ENCODE measurements around the gene NLRP10.

The NLRP10 gene

DNA sequence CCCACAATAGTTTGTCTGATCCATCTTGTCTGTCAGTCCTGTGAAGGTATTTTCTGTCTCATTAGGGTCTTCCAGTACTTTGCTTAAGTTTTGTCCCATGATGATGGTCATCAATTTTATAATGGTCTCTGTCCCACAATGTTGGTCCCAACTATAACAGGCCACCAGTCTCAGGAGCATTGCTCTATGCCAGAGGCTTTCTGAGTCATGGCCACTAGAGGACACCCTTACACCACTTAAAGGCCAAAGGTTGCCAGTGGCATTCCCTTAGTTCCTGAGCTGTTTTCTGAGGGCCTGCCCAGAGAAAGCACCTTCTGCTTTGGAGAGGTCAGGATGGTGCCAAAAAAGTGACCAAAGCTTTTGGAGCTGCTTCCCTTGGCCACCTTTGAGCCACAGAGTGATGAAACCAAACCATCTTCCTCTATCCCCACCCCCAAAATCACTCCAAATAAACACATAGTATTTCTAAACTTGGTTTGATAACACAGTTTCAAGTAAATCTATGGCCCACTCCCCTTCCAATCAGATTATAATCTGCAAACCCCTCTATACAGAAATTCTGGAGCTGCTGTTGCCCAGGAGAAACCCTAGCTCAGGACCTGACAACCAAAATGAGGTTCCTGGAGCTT lies 41.2 kb upstream of the NLRP10 start:
- Histone ChIP-seq H3K27ac (no peak overlapping the region), H3K4me3 (ENCODE audit: low read depth, low read length) (no peak overlapping the region), H3K27me3 (replicated peaks) (no peaks in the 10 kb centered on the region), H3K36me3 (replicated peaks) (no peaks in the 10 kb centered on the region)
- peak; percentile 93 for TF ChIP-seq CTCF (IDR thresholded peaks at IDR 0.05; ENCODE audit: low read depth, low read length, missing control alignments)
- in situ Hi-C loops (cut with HindIII; ENCODE audit: low pct_ligation_motif_present, low sequenced_read_pairs): no loop called here
- DNase-seq: peak; percentile 78

GRCh38 chr11:8005556-8005955 lies 40.3 kb upstream of the NLRP10 start:
- TF ChIP-seq CTCF (IDR thresholded peaks at IDR 0.05; ENCODE audit: low read depth, low read length, missing control alignments): no peak
- DNase-seq: no peak
- Histone ChIP-seq H3K4me3 (ENCODE audit: low read depth, low read length) (no peak overlapping the region), H3K27ac (no peak overlapping the region), H3K27me3 (replicated peaks) (no peaks in the 10 kb centered on the region), H3K36me3 (replicated peaks) (no peaks in the 10 kb centered on the region)
- in situ Hi-C loops (cut with HindIII; ENCODE audit: low pct_ligation_motif_present, low sequenced_read_pairs): no loop called here

- Histone ChIP-seq H3K36me3 (replicated peaks) (peaks cover 6% of the 10 kb centered on the region), H3K27me3 (replicated peaks) (no peaks in the 10 kb centered on the region), H3K4me3 (ENCODE audit: low read depth, low read length) (no peak overlapping the region), H3K27ac (no peak overlapping the region)
- DNase-seq: no peak
- TF ChIP-seq CTCF (IDR thresholded peaks at IDR 0.05; ENCODE audit: low read depth, low read length, missing control alignments): no peak
- in situ Hi-C loops (cut with HindIII; ENCODE audit: low pct_ligation_motif_present, low sequenced_read_pairs): no loop called here
Measured at GRCh38 chr11:8004008-8004407, 38.8 kb upstream of the NLRP10 start.

GRCh38 chr11:8003187-8003586 lies 37.9 kb upstream of the NLRP10 start:
- Histone ChIP-seq H3K36me3 (replicated peaks) (peaks cover 13% of the 10 kb centered on the region), H3K27ac (no peak overlapping the region), H3K27me3 (replicated peaks) (no peaks in the 10 kb centered on the region), H3K4me3 (ENCODE audit: low read depth, low read length) (no peak overlapping the region)
- TF ChIP-seq CTCF (IDR thresholded peaks at IDR 0.05; ENCODE audit: low read depth, low read length, missing control alignments): no peak
- in situ Hi-C loops (cut with HindIII; ENCODE audit: low pct_ligation_motif_present, low sequenced_read_pairs): no loop called here
- no peak for DNase-seq

GRCh38 chr11:8002676-8003075 lies 37.4 kb upstream of the NLRP10 start:
- no peak for DNase-seq
- no peak overlapping the region for H3K4me3 ChIP-seq (ENCODE audit: low read depth, low read length)
- peaks cover 16% of the 10 kb centered on the region for H3K36me3 ChIP-seq (replicated peaks)
- in situ Hi-C loops (cut with HindIII; ENCODE audit: low pct_ligation_motif_present, low sequenced_read_pairs): no loop called here
- no peak overlapping the region for H3K27ac ChIP-seq
- no peaks in the 10 kb centered on the region for H3K27me3 ChIP-seq (replicated peaks)
- TF ChIP-seq CTCF (IDR thresholded peaks at IDR 0.05; ENCODE audit: low read depth, low read length, missing control alignments): no peak

GRCh38 chr11:8000390-8000789 lies 35.1 kb upstream of the NLRP10 start:
- DNase-seq: no peak
- TF ChIP-seq CTCF (IDR thresholded peaks at IDR 0.05; ENCODE audit: low read depth, low read length, missing control alignments): no peak
- no peaks in the 10 kb centered on the region for H3K27me3 ChIP-seq (replicated peaks)
- H3K27ac ChIP-seq: no peak overlapping the region
- peaks cover 34% of the 10 kb centered on the region for H3K36me3 ChIP-seq (replicated peaks)
- in situ Hi-C loops (cut with HindIII; ENCODE audit: low pct_ligation_motif_present, low sequenced_read_pairs): no loop called here
- no peak overlapping the region for H3K4me3 ChIP-seq (ENCODE audit: low read depth, low read length)
